ENCODE measurements around the gene SERPINA4.

- TF ChIP-seq CTCF (IDR thresholded peaks at IDR 0.05) (no peak), ZFX (IDR thresholded peaks at IDR 0.05; ENCODE audit: borderline replicate concordance) (no peak)
Measured at GRCh38 chr14:94614802-94615201, 53.6 kb downstream of the SERPINA4 start.
